Keratinocyte (primary cell): ENCODE data around the gene GLS.

Experiments
- CTCF ChIP-seq, 3 experiments: IDR thresholded peaks in 1 of 3; conservative IDR thresholded peaks in 1 of 3; optimal IDR thresholded peaks in 1 of 3; 2 replicates in 2 of 3; 3 replicates in 1 of 3; pipeline versions ENCODE3 to v1.5.1; 2011; ENCODE audit warnings: low read length in 3 of 3, mild to moderate bottlenecking in 3 of 3, moderate library complexity in 2 of 3, control low read depth in 1 of 3, inconsistent platforms in 1 of 3; ENCODE audit not compliant: insufficient read depth in 2 of 3; ENCODE audit errors: extremely low read depth in 1 of 3
- EZH2 ChIP-seq: IDR thresholded peaks from one replicate; pipeline ENCODE4 v1.6.1; 2012; ENCODE audit warnings: inconsistent platforms, mild to moderate bottlenecking, low read length, moderate library complexity

DNA sequence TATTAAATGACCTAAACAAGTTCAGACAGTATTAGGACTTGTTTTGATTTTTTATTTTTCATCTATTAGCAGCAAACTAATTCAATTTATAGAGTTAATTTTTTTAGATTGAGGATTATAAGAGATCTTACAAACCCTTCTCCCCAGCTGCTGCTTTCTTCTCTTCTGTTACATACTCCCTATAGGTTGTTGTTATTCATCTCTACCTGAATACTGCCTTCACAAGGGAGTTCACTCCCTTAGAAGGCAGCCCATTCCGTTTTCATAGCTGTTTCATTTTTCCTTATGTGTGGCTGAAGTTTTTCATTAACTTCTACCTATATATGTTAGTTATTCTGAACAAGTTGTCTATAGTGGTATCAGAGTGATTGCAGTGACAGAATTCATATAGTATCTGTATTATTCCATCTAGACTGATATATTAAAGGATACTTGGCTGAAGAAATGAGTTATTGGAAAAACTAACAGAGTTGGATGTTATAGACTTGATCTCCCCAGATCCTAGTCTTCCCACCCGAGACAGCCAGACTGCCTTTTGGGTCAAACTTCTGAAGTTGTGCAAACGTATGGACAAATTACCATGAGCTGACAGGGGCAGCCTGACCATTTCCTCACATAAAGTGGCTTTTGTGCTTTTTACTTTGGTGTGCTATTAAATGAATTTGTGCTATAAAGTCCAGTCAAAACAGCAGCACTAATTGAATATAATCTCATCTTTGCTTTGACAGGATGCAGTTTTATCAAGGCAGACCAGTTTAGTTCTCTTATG lies 8.7 kb downstream of the GLS start:
- no peak for TF ChIP-seq CTCF (optimal IDR thresholded peaks at IDR 0.05 in 1 of 3, IDR thresholded peaks at IDR 0.05 in 1 of 3, conservative IDR thresholded peaks at IDR 0.05 in 1 of 3; ENCODE audit: extremely low read depth in 1 of 3, insufficient read depth in 2 of 3, low read length in 3 of 3)
- no peak for TF ChIP-seq EZH2
